OCI-LY7 (cell line): ENCODE results near the gene VIPR2. TPM values are rescaled to one million over a fixed set of nuclear protein-coding genes. Genes with fewer than 3 reads are reported as not detected.

Experiments used
- BruUV-seq: library from RNA; stranded (reverse); fragments of 400-500 nt; replicated peaks from 2 replicates; lab custom pipeline; 2021; lab: Mats Ljungman, UMichigan
- CTCF ChIA-PET: fragments of 300-600 bp; sonication (Branson Sonifier 250); formaldehyde crosslinking; loops from one replicate; lab custom pipeline; 2022; ENCODE audit warnings: antibody characterized with exemption; ENCODE audit not compliant: unreplicated experiment; lab: Charles Lee
- POLR2A ChIA-PET: fragments of 300-600 bp; sonication (Branson Sonifier 250); formaldehyde crosslinking; loops from one replicate; lab custom pipeline; 2022; ENCODE audit warnings: antibody characterized with exemption; lab: Charles Lee
- DNase-seq: peaks from one replicate; pipeline ENCODE4 v3.0.0-alpha.2; 2015; ENCODE audit warnings: low spot score
- H2AFZ ChIP-seq: fragments of 200-600 bp; sonication (generic), shearing (Covaris generic); 2 replicates; pipeline ENCODE4 v1.6.1; 2014; ENCODE audit warnings: mild to moderate bottlenecking, antibody characterized with exemption, low read length, moderate library complexity
- H3K27ac ChIP-seq: fragments of 200-600 bp; sonication (generic); 2 replicates; pipeline ENCODE4 v1.5.1; 2014; ENCODE audit warnings: mixed run types, low read depth, mild to moderate bottlenecking, moderate library complexity, low read length, inconsistent platforms; ENCODE audit not compliant: poor library complexity, severe bottlenecking
- H3K36me3 ChIP-seq: fragments of 200-600 bp; sonication (generic); 2 replicates; pipeline ENCODE4 v1.6.1; 2014; ENCODE audit warnings: mild to moderate bottlenecking, antibody characterized with exemption, low read length, moderate library complexity, mixed read lengths; ENCODE audit not compliant: insufficient read depth
- H3K4me1 ChIP-seq: fragments of 200-600 bp; sonication (generic); 2 replicates; pipeline ENCODE4 v1.5.1; 2014; ENCODE audit warnings: mild to moderate bottlenecking, low read length; ENCODE audit not compliant: insufficient read depth, poor library complexity, severe bottlenecking
- H3K4me2 ChIP-seq: fragments of 200-600 bp; sonication (generic); 2 replicates; pipeline ENCODE4 v1.6.1; 2014; ENCODE audit warnings: mild to moderate bottlenecking, low read length
- H3K4me3 ChIP-seq: fragments of 200-600 bp; sonication (generic); 2 replicates; pipeline ENCODE4 v1.5.1; 2014; ENCODE audit warnings: mild to moderate bottlenecking, low read depth, low read length; ENCODE audit not compliant: poor library complexity, severe bottlenecking
- H3K79me2 ChIP-seq: fragments of 200-600 bp; sonication (generic); 2 replicates; pipeline ENCODE4 v1.6.1; 2016; ENCODE audit warnings: low read depth, mild to moderate bottlenecking, low read length, moderate library complexity, mixed read lengths; ENCODE audit not compliant: insufficient read depth
- H3K9me2 ChIP-seq: fragments of 200-600 bp; sonication (generic); 2 replicates; pipeline ENCODE4 v1.6.1; 2016; ENCODE audit warnings: mild to moderate bottlenecking, low read length, mixed read lengths; ENCODE audit not compliant: insufficient read depth
- H3K9me3 ChIP-seq: fragments of 200-600 bp; sonication (generic); 2 replicates; pipeline ENCODE4 v1.6.1; 2014; ENCODE audit warnings: mild to moderate bottlenecking, mixed run types, low read length, mixed read lengths
- H4K20me1 ChIP-seq: fragments of 200-600 bp; sonication (generic); 2 replicates; pipeline ENCODE4 v1.6.1; 2014; ENCODE audit warnings: mild to moderate bottlenecking, antibody characterized with exemption, low read length, moderate library complexity, mixed read lengths; ENCODE audit not compliant: insufficient read depth
- CTCF ChIP-seq: fragments of 200-600 bp; sonication (generic); conservative IDR thresholded peaks from 2 replicates; pipeline ENCODE4 v1.5.1; 2014; ENCODE audit warnings: mild to moderate bottlenecking, antibody characterized with exemption, low read length, moderate library complexity, mixed read lengths
- EZH2phosphoT487 ChIP-seq: fragments of 200-600 bp; sonication (generic); IDR thresholded peaks from 2 replicates; pipeline ENCODE4 v1.6.1; 2018; ENCODE audit warnings: low read depth, borderline replicate concordance, mild to moderate bottlenecking, mixed run types, antibody characterized with exemption, low read length, moderate library complexity, mixed read lengths
- intact Hi-C: fragments of 100-400 bp; cut with micrococcal nuclease; formaldehyde crosslinking; loops from one replicate; pipeline ENCODE4 v1.10.0; 2022; ENCODE audit not compliant: unreplicated experiment
- total RNA-seq, 2 experiments: library from RNA; depleted of rRNA in 1 of 2; stranded (reverse); fragments of >200 nt in 1 of 2; shearing (Covaris generic) in 1 of 2; gene quantifications; 2 replicates each; pipeline ENCODE4 v1.2.3, GENCODE V29; 2014 to 2022

Gene VIPR2
- total RNA-seq, 2 experiments from 2014 or later: not detected

DNA sequence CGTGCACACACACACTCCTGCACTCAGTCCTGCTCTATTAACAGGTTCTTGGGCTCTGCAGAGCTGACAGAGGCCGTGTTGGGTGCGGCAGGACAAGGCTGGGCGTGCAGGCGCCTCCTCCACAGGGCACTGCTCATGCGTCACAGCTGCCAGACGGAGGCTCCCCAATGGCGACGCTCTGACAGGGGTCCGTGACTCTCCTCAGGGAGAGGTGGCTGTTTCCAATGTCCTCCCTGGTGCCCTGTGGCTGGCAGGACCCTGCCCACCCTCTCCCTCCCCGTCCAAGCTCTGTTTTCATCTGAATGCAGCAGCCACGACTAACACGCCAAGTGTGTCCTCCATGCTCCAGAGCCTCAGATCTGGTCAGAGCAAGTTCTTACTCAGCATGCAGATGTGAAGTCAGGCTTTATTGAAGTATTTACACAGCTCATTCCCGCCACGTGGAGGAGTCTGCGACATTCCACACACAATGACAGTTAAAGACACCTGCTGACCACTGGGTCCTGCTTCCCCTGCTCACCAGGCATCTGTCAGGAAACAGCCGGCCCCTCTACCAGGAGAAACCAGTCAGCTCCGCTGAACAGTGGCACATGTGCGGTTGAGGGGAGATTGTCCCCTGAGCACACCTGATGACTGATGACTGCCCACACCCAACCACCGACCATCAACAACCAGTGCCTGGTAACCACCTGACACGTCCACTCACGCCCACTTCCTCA, 116.7 kb downstream of the VIPR2 start:
- Histone ChIP-seq H3K9me2 (no peaks in the 10 kb centered on the region), H3K27ac (no peak overlapping the region), H2AFZ (no peak overlapping the region), H3K9me3 (no peaks in the 10 kb centered on the region), H4K20me1 (no peaks in the 10 kb centered on the region), H3K4me1 (no peaks in the 10 kb centered on the region), H3K4me3 (no peak overlapping the region), H3K79me2 (no peaks in the 10 kb centered on the region), H3K36me3 (no peaks in the 10 kb centered on the region), H3K4me2 (no peak overlapping the region)
- intact Hi-C loops: no loop called here
- CTCF ChIA-PET: no interaction called here
- BruUV-seq: no TSS peak
- no peak for DNase-seq
- TF ChIP-seq CTCF (no peak), EZH2phosphoT487 (no peak)
- POLR2A ChIA-PET: no interaction called here

DNA sequence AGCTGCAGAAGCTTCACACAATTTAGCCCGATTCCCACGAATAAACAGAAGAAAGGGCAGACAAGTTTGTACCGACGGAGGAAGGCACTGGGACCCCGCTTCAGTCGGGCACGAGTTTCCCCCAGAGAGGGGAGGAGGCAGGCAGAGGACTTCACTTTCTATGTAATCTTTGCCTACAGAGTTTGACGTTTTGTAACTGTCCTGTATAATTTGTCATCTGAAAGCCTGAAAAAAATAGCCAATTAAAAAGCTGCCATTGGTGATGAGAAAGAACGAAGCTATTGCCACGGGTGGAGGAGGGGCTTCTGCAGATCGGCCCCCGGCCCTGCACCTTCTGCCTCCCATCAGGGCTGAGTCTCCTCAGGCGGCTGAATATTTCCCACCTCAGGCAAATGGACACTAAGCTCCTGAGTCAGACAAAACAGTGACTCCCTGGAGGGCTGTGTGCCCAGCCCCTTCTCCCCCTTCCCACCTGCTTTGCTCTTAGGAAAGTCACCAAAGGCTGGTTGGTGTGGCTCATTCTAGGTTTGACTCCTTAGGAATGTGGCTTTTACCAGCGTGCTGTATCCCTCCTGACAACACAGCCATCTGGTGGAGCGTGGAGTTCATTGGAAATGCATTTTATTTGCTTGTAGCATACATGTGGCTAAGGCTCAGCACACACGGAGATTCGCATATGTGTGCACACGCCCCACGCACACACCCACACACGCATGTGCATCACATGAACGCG, 117.4 kb downstream of the VIPR2 start:
- DNase-seq: no peak
- TF ChIP-seq EZH2phosphoT487 (no peak), CTCF (no peak)
- no TSS peak for BruUV-seq
- ChIA-PET POLR2A (no interaction called here), CTCF (no interaction called here)
- H3K36me3 ChIP-seq: no peaks in the 10 kb centered on the region
- no peaks in the 10 kb centered on the region for H3K79me2 ChIP-seq
- H3K9me3 ChIP-seq: no peaks in the 10 kb centered on the region
- H3K4me1 ChIP-seq: no peaks in the 10 kb centered on the region
- H3K9me2 ChIP-seq: no peaks in the 10 kb centered on the region
- no peak overlapping the region for H3K27ac ChIP-seq
- intact Hi-C loops: no loop called here
- no peaks in the 10 kb centered on the region for H4K20me1 ChIP-seq
- H2AFZ ChIP-seq: no peak overlapping the region
- no peak overlapping the region for H3K4me2 ChIP-seq
- H3K4me3 ChIP-seq: no peak overlapping the region
